Occipital lobe (tissue), 2 donors: ENCODE results near the gene SPDYE2. TPM values are rescaled to one million over a fixed set of nuclear protein-coding genes. Genes with fewer than 3 reads are reported as not detected.
"Not testable (repeated sequence)": the region's sequence is repeated elsewhere in the genome, so short reads cannot be mapped to it uniquely, and the experiment has no call there.

Source experiments
- DNase-seq: peaks from one replicate; lab custom pipeline; 2025; lab: John Stamatoyannopoulos, UW
- total RNA-seq: library from RNA; depleted of rRNA; stranded (reverse); fragments of >200 nt; gene quantifications from one replicate; pipeline ENCODE4 v1.2.3, GENCODE V29; 2014

SPDYE2 gene
- total RNA-seq, 1 donor from 2014 or later = not detected

DNA sequence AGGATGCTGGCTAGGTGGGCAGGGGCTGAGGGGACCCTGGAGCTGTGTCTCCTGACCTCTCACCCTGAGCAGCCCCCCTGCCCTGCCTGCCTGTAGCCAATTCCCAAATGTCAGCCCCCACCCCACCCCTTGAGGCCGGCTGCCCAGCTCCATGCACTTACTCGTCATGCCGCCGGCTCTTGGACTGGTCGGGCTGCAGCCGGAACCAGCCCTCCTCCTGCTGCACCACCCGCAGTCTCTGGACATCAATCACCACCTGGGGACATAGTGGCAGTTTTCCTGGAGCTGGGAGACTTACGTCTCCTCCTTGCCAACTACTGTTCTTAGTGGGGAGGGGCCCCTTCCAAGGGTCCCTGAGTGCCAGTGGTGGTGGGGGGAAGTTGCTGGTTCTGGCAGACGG lies 48.7 kb downstream of the SPDYE2 start:
- DNase-seq = not testable (repeated sequence)

- DNase-seq = not testable (repeated sequence)
These were observed 51.3 kb downstream of the SPDYE2 start for GRCh38 chr7:102602317-102602716.

- DNase-seq = not testable (repeated sequence)
These were observed 53.6 kb downstream of the SPDYE2 start for GRCh38 chr7:102604431-102605145.

- not testable (repeated sequence) for DNase-seq
These were observed 55.8 kb downstream of the SPDYE2 start for GRCh38 chr7:102606848-102607247.

DNA sequence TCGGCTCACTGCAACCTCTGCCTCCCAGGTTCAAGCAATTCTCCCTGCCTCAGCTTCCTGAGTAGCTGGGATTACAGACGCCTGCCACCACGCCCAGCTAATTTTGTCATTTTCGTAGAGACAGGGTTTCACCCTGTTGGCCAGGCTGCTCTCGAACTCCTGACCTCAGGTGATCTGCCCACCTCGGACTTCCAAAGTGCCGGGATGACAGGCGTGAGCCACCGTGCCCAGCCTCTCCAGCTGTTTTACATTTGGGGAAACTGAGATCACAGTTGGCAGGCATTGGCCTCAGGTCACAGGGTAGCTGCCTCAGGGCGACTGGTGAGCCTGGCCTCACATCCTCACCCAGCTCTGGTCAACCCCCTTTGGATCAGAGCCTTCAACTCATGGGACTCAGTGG lies 58.7 kb downstream of the SPDYE2 start:
- not testable (repeated sequence) for DNase-seq

DNA sequence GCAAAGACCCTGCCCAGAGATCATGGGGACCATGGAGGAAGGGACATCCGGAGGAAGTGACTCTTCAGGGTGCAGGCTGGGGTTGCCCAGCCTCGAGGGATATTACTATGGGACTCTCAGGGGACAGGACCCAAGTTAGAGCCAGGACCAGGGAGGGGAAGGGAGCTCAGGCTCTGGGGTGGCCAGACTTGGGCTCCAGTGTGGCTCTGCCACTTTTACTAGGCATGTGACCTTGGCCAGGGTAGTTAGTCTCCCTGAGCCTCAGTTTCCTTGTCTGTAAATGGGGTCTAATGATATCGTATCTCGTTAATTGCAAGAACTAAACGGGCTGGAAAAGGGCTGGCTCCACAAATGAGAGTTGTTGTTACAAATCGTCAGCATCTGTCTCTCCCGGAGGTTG lies 59.4 kb downstream of the SPDYE2 start:
- not testable (repeated sequence) for DNase-seq

DNA sequence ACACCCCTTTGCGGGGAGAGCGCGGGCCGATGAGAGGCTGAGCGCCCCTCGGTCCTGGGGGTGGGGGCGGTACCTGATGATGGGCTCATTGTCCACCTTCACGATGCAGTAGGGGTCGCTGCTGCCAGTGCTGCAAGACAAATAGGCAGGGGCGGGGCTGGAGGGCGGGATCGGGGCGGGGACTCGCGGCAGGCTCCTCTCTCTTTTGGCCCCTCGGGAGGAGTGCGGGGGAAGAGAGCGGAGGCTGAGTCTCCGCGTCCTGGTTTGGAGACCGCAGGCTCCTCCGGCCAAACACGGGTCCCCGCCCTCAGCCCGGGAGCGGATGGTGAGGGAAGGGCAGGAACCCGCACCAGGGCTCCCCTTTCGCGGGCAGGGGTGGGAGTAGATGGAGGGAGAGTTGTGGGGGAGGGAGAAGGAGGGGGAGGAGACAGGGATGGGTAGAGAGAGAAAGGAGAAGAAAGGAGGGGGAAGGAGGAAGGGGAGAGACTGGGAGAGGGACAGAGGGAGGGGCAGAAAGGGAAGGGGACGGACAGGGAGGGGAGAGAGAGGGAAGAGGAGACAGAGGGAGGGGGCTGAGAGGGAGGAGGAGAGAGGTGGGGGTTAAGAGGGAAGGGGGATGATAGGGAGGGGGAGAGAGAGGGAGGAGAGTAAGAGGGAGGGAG lies 60.1 kb downstream of the SPDYE2 start:
- not testable (repeated sequence) for DNase-seq

- DNase-seq = not testable (repeated sequence)
These were observed 60.8 kb downstream of the SPDYE2 start for GRCh38 chr7:102611675-102612325.

Other genes starting within 250 kb of the SPDYE2 start
- gene SPDYE6, start 194.8 kb upstream of the SPDYE2 start, total RNA-seq = 0.16 TPM
- 13.6 TPM for gene PRKRIP1, start 154.9 kb upstream of the SPDYE2 start, total RNA-seq
- 18.1 TPM for gene ORAI2, start 117.7 kb upstream of the SPDYE2 start, total RNA-seq
- gene ALKBH4, start 86.4 kb upstream of the SPDYE2 start, total RNA-seq = 14.3 TPM
- gene LRWD1, start 86.2 kb upstream of the SPDYE2 start, total RNA-seq = 39.5 TPM
- gene POLR2J, start 72.3 kb upstream of the SPDYE2 start, total RNA-seq = 8.1 TPM
- gene RASA4B, start 33.4 kb upstream of the SPDYE2 start, total RNA-seq = 12.8 TPM
- gene UPK3BL2, start 7.5 kb upstream of the SPDYE2 start, total RNA-seq = 1.4 TPM
- gene POLR2J3, start 21.4 kb downstream of the SPDYE2 start, total RNA-seq = 27.3 TPM
- gene RASA4, start 65.5 kb downstream of the SPDYE2 start, total RNA-seq = 30.4 TPM
- 45.4 TPM for gene UPK3BL1, start 91.6 kb downstream of the SPDYE2 start, total RNA-seq
- gene SPDYE2B, start 99.1 kb downstream of the SPDYE2 start, total RNA-seq = not detected
- 3.1 TPM for gene POLR2J2, start 120.4 kb downstream of the SPDYE2 start, total RNA-seq
- gene FAM185A, start 197.8 kb downstream of the SPDYE2 start, total RNA-seq = 21.2 TPM